Measurements from ENCODE around the gene ENPP7.
A peak's percentile ranks its signal among the peaks of the same experiment; 100 is the strongest.

- no peak for TF ChIP-seq EZH2phosphoT487 (IDR thresholded peaks at IDR 0.05; ENCODE audit: insufficient read depth, low read depth)
- TF ChIP-seq EZH2 (IDR thresholded peaks at IDR 0.05; ENCODE audit: insufficient read depth, poor library complexity, severe bottlenecking), result peak; percentile 95
Measured at GRCh38 chr17:79790805-79791734, 60.3 kb downstream of the ENPP7 start.
